H1 (cell line): ENCODE results near the gene GDI2. TPM values are rescaled to one million over a fixed set of nuclear protein-coding genes. Genes with fewer than 3 reads are reported as not detected.

ENCODE experiments used
- CTCF ChIA-PET: fragments of 300-600 bp; sonication (Branson Sonifier 250); formaldehyde crosslinking; loops from one replicate; lab custom pipeline; 2021; ENCODE audit not compliant: partially characterized antibody; lab: Charles Lee
- POLR2A ChIA-PET: fragments of 300-600 bp; sonication (Branson Sonifier 250); formaldehyde crosslinking; loops from one replicate; lab custom pipeline; 2021; ENCODE audit warnings: inconsistent platforms; ENCODE audit not compliant: partially characterized antibody; lab: Charles Lee
- DNase-seq, 2 experiments: peaks; one replicate each; pipeline versions ENCODE4 v3.0.0 to v3.0.0-alpha.2; 2010 to 2022; ENCODE audit warnings: low spot score in 2 of 2, low read depth in 1 of 2, mixed read lengths in 1 of 2
- FAIRE-seq: peaks from 2 replicates; lab custom pipeline; 2011; peaks lifted over from hg19 to GRCh38; lab: Jason Lieb, UNC
- H2AFZ ChIP-seq: 2 replicates; pipeline ENCODE4 v1.8.1; 2012; ENCODE audit warnings: low read length, inconsistent platforms
- H2AK5ac ChIP-seq: 2 replicates; pipeline ENCODE4 v1.6.1; 2013; ENCODE audit warnings: low read depth, low read length
- H2BK120ac ChIP-seq: replicated peaks from 2 replicates; pipeline ENCODE3; 2013; ENCODE audit warnings: low read depth, low read length, inconsistent platforms
- H2BK12ac ChIP-seq: 2 replicates; pipeline ENCODE4 v1.6.1; 2013; ENCODE audit warnings: low read depth, low read length
- H2BK15ac ChIP-seq: 2 replicates; pipeline ENCODE4 v1.6.1; 2013; ENCODE audit warnings: low read length
- H2BK20ac ChIP-seq: 2 replicates; pipeline ENCODE4 v1.6.1; 2013; ENCODE audit warnings: low read length
- H2BK5ac ChIP-seq: 2 replicates; pipeline ENCODE4 v1.6.1; 2013; ENCODE audit warnings: low read depth, low read length
- H3K14ac ChIP-seq: 2 replicates; pipeline ENCODE4 v1.6.1; 2013; ENCODE audit warnings: inconsistent platforms; ENCODE audit not compliant: insufficient read length
- H3K18ac ChIP-seq: 2 replicates; pipeline ENCODE4 v1.6.1; 2013; ENCODE audit warnings: low read length; ENCODE audit errors: extremely low read depth
- H3K23ac ChIP-seq: 2 replicates; pipeline ENCODE4 v1.6.1; 2013; ENCODE audit warnings: inconsistent platforms; ENCODE audit not compliant: insufficient read length
- H3K23me2 ChIP-seq: 2 replicates; pipeline ENCODE4 v1.6.1; 2013; ENCODE audit warnings: low read depth, low read length
- H3K27ac ChIP-seq: 2 replicates; pipeline ENCODE4 v1.6.1; 2011; ENCODE audit warnings: low read depth, low read length, inconsistent platforms
- H3K27me3 ChIP-seq, 4 experiments: replicated peaks in 1 of 4; 1 replicate in 1 of 4; 2 replicates in 3 of 4; pipeline versions ENCODE4 v1.6.1 to v1.8.1; 2011 to 2013; ENCODE audit warnings: low read length in 3 of 4, mild to moderate bottlenecking in 3 of 4, inconsistent platforms in 2 of 4, mixed read lengths in 2 of 4, moderate library complexity in 1 of 4; ENCODE audit not compliant: control insufficient read depth in 3 of 4, insufficient read depth in 3 of 4; ENCODE audit errors: extremely low read depth in 1 of 4
- H3K36me3 ChIP-seq, 4 experiments: 2 replicates each; pipeline versions ENCODE4 v1.6.1 to v1.8.1; 2011 to 2013; ENCODE audit warnings: mild to moderate bottlenecking in 4 of 4, low read length in 3 of 4, moderate library complexity in 2 of 4, control low read depth in 1 of 4, inconsistent platforms in 1 of 4; ENCODE audit not compliant: insufficient read depth in 4 of 4, control insufficient read depth in 2 of 4
- H3K4ac ChIP-seq: replicated peaks from 2 replicates; pipeline ENCODE3; 2013; ENCODE audit warnings: low read length, low read depth, mixed read lengths, inconsistent platforms; ENCODE audit not compliant: insufficient read length
- H3K4me1 ChIP-seq, 4 experiments: replicated peaks in 1 of 4; 1 replicate in 1 of 4; 2 replicates in 3 of 4; pipeline versions ENCODE4 v1.6.1 to v1.8.1; 2011 to 2013; ENCODE audit warnings: low read length in 3 of 4, inconsistent platforms in 2 of 4, mixed read lengths in 1 of 4; ENCODE audit not compliant: insufficient read depth in 4 of 4, control insufficient read depth in 3 of 4
- H3K4me2 ChIP-seq, 2 experiments: 2 replicates each; pipeline versions ENCODE4 v1.6.1 to v1.8.1; 2011 to 2013; ENCODE audit warnings: low read depth in 2 of 2, low read length in 2 of 2, control low read depth in 1 of 2, inconsistent platforms in 1 of 2, mild to moderate bottlenecking in 1 of 2; ENCODE audit not compliant: insufficient read depth in 1 of 2
- H3K4me3 ChIP-seq, 4 experiments: fragments of 200-600, 300-600 bp in 1 of 4; sonication (generic), shearing (Covaris generic), sonication (Bioruptor Twin) in 1 of 4; 2 replicates each; pipeline versions ENCODE4 v1.5.1 to v1.8.1; 2011 to 2016; ENCODE audit warnings: low read length in 4 of 4, low read depth in 3 of 4, control low read depth in 2 of 4, inconsistent platforms in 2 of 4, mild to moderate bottlenecking in 2 of 4, mixed read lengths in 1 of 4, moderate library complexity in 1 of 4; ENCODE audit not compliant: insufficient read depth in 2 of 4; ENCODE audit errors: extremely low read depth in 1 of 4
- H3K56ac ChIP-seq: replicated peaks from 2 replicates; pipeline ENCODE3; 2013; ENCODE audit warnings: low read depth, mild to moderate bottlenecking, mixed read lengths, low read length, inconsistent platforms; ENCODE audit not compliant: insufficient read length
- H3K79me1 ChIP-seq: 2 replicates; pipeline ENCODE4 v1.6.1; 2013; ENCODE audit warnings: low read depth, low read length, control low read depth
- H3K79me2 ChIP-seq, 2 experiments: 2 replicates each; pipeline versions ENCODE4 v1.6.1 to v1.8.1; 2012 to 2013; ENCODE audit warnings: low read length in 2 of 2, mild to moderate bottlenecking in 2 of 2, inconsistent platforms in 1 of 2; ENCODE audit not compliant: insufficient read depth in 2 of 2, control insufficient read depth in 1 of 2
- H3K9ac ChIP-seq, 4 experiments: replicated peaks in 1 of 4; 1 replicate in 1 of 4; 2 replicates in 3 of 4; pipeline versions ENCODE4 v1.6.1 to v1.8.1; 2011 to 2013; ENCODE audit warnings: low read depth in 3 of 4, low read length in 3 of 4, control low read depth in 2 of 4, mild to moderate bottlenecking in 2 of 4, moderate library complexity in 2 of 4, inconsistent platforms in 1 of 4; ENCODE audit errors: extremely low read depth in 1 of 4
- H3K9me3 ChIP-seq, 2 experiments: 2 replicates each; pipeline versions ENCODE4 v1.6.1 to v1.8.1; 2012 to 2013; ENCODE audit warnings: mild to moderate bottlenecking in 2 of 2, moderate library complexity in 2 of 2, control low read depth in 1 of 2, inconsistent platforms in 1 of 2, low read depth in 1 of 2, low read length in 1 of 2, mixed read lengths in 1 of 2; ENCODE audit not compliant: insufficient read depth in 2 of 2
- H4K20me1 ChIP-seq, 2 experiments: replicated peaks in 1 of 2; 2 replicates each; pipeline versions ENCODE3 to v1.8.1; 2011 to 2013; ENCODE audit warnings: inconsistent platforms in 2 of 2, low read length in 2 of 2, mild to moderate bottlenecking in 1 of 2; ENCODE audit not compliant: insufficient read depth in 2 of 2, control insufficient read depth in 1 of 2
- H4K5ac ChIP-seq: 2 replicates; pipeline ENCODE4 v1.6.1; 2013; ENCODE audit warnings: low read length, low read depth, mixed read lengths, inconsistent platforms; ENCODE audit not compliant: insufficient read length
- H4K8ac ChIP-seq: 2 replicates; pipeline ENCODE4 v1.8.0; 2013; ENCODE audit warnings: mild to moderate bottlenecking, moderate library complexity, low read length, inconsistent platforms; ENCODE audit not compliant: insufficient read depth; ENCODE audit errors: extremely low read depth
- H4K91ac ChIP-seq: replicated peaks from 2 replicates; pipeline ENCODE3; 2013; ENCODE audit warnings: low read length, mixed read lengths, inconsistent platforms; ENCODE audit not compliant: insufficient read length
- CHD1 ChIP-seq: IDR thresholded peaks from 2 replicates; pipeline ENCODE4 v1.6.1; 2012; ENCODE audit warnings: low read depth, low read length, improper control_type of control experiment
- CTBP2 ChIP-seq: IDR thresholded peaks from 2 replicates; pipeline ENCODE4 v1.7.0; 2011; ENCODE audit warnings: borderline replicate concordance, mild to moderate bottlenecking, moderate library complexity, mixed read lengths, low read length; ENCODE audit not compliant: insufficient read depth, insufficient read length
- FOSL1 ChIP-seq: IDR thresholded peaks from 2 replicates; pipeline ENCODE4 v1.6.1; 2011; ENCODE audit warnings: mild to moderate bottlenecking, low read depth, low read length, moderate library complexity; ENCODE audit not compliant: insufficient read depth
- GTF2F1 ChIP-seq: IDR thresholded peaks from 2 replicates; pipeline ENCODE4 v1.6.1; 2012; ENCODE audit warnings: low read depth, low read length, improper control_type of control experiment, borderline replicate concordance
- JUND ChIP-seq: IDR thresholded peaks from 2 replicates; pipeline ENCODE4 v1.6.1; 2011; ENCODE audit warnings: mild to moderate bottlenecking, improper control_type of control experiment, low read length
- KDM5A ChIP-seq: fragments of 200-600 bp; IDR thresholded peaks from 2 replicates; pipeline ENCODE4 v1.7.1; 2012; ENCODE audit warnings: mild to moderate bottlenecking, low read length, inconsistent platforms, mixed read lengths
- MAFK ChIP-seq: IDR thresholded peaks from 2 replicates; pipeline ENCODE4 v1.6.1; 2012; ENCODE audit warnings: low read depth, mild to moderate bottlenecking, improper control_type of control experiment, low read length
- NANOG ChIP-seq: IDR thresholded peaks from 2 replicates; pipeline ENCODE4 v1.6.1; 2011; ENCODE audit warnings: low read length, low read depth, mild to moderate bottlenecking, inconsistent platforms; ENCODE audit not compliant: insufficient read depth, poor library complexity, severe bottlenecking
- PHF8 ChIP-seq: fragments of 200-600 bp; sonication (generic); conservative IDR thresholded peaks from 2 replicates; pipeline ENCODE4 v1.7.1; 2012; ENCODE audit warnings: low read depth, mild to moderate bottlenecking, inconsistent platforms, low read length, moderate library complexity
- POLR2A ChIP-seq, 2 experiments: IDR thresholded peaks; 1 replicate in 1 of 2; 2 replicates in 1 of 2; pipeline ENCODE4 v1.6.1; 2011; ENCODE audit warnings: low read depth in 2 of 2, low read length in 2 of 2, mild to moderate bottlenecking in 2 of 2; ENCODE audit errors: control extremely low read depth in 1 of 2
- RBBP5 ChIP-seq: IDR thresholded peaks from 2 replicates; pipeline ENCODE4 v1.7.1; 2012; ENCODE audit warnings: low read depth, mild to moderate bottlenecking, inconsistent platforms, low read length, moderate library complexity, borderline replicate concordance
- RFX5 ChIP-seq: IDR thresholded peaks from 2 replicates; pipeline ENCODE4 v1.6.1; 2011; ENCODE audit warnings: low read depth, low read length, improper control_type of control experiment, borderline replicate concordance
- SIRT6 ChIP-seq: IDR thresholded peaks from one replicate; pipeline ENCODE4 v1.7.1; 2012; ENCODE audit warnings: low read length, inconsistent platforms
- TCF12 ChIP-seq: IDR thresholded peaks from 2 replicates; pipeline ENCODE4 v1.6.1; 2011; ENCODE audit warnings: low read depth, mild to moderate bottlenecking, low read length
- ZNF274 ChIP-seq: IDR thresholded peaks from 2 replicates; pipeline ENCODE4 v1.7.0; 2012; ENCODE audit warnings: low read length, borderline replicate concordance; ENCODE audit errors: extremely low read depth
- WGBS, 2 experiments: shearing (Covaris generic) in 1 of 2; methylation state at CpG; one replicate each; pipeline versions ENCODE4 v1.1.6 to v1.1.7; 2013 to 2015; ENCODE audit warnings: low lambda C conversion rate in 2 of 2, mixed read lengths in 2 of 2, inconsistent platforms in 1 of 2, low coverage in 1 of 2, missing lambda C conversion rate in 1 of 2; ENCODE audit not compliant: insufficient replicate concordance in 2 of 2, insufficient coverage in 1 of 2, insufficient read length in 1 of 2; ENCODE audit errors: extremely low coverage in 1 of 2, missing lambda C conversion rate in 1 of 2; 5-methylcytosine and 5-hydroxymethylcytosine counted together
- polyA plus RNA-seq, 7 experiments: library from polyadenylated mRNA; depleted of rRNA in 3 of 7; stranded (reverse) in 5 of 7; unstranded in 2 of 7; fragments of >200 nt in 5 of 7; fragments of 200-250 nt in 2 of 7; gene quantifications; 1 replicate in 5 of 7; 2 replicates in 1 of 7; 4 replicates in 1 of 7; pipeline versions ENCODE4 v1.2.1 to v1.2.3, GENCODE V29; 2011 to 2013; ENCODE audit warnings: missing spikeins in 2 of 7, mixed read lengths in 2 of 7
- total RNA-seq: library from RNA; stranded (reverse); fragmentation: NEBNext Ultra II Directional; extraction: Animal tissue kit (Norgen Biotek cat#: 25700); gene quantifications from 2 replicates; pipeline ENCODE4 v1.2.1, GENCODE V29; 2021

Gene GDI2
- total and polyA plus RNA-seq, 2 of the 8 experiments (the other 6 are each of a cell fraction or from before 2014, with no cell fraction given), result 168 to 385 TPM

- H2BK120ac ChIP-seq, result no peak overlapping the region
- peaks cover 10 to 16% of the 10 kb centered on the region in 2 experiments for H4K20me1 ChIP-seq
- FAIRE-seq (no peak), DNase-seq (no peak)
- H2BK5ac ChIP-seq, result no peak overlapping the region
- H3K27me3 ChIP-seq, result no peaks in the 10 kb centered on the region
- H4K5ac ChIP-seq, result no peak overlapping the region
- no peak overlapping the region for H4K91ac ChIP-seq
- no peaks in the 10 kb centered on the region for H3K23me2 ChIP-seq
- H2AFZ ChIP-seq, result no peak overlapping the region
- CTCF ChIA-PET, result interaction anchor here (0.7 to 1.4 kb wide), 2 partner anchors 16 to 21 kb away, joined by 3 to 7 read pairs; no protein-coding TSS in a partner anchor
- H3K4me1 ChIP-seq, result no peaks in the 10 kb centered on the region
- no peak overlapping the region for H2AK5ac ChIP-seq
- no peak overlapping the region for H3K23ac ChIP-seq
- no peak overlapping the region for H3K27ac ChIP-seq
- no peak overlapping the region for H3K9ac ChIP-seq
- no peak overlapping the region for H2BK20ac ChIP-seq
- H3K4me3 ChIP-seq, result no peak overlapping the region
- H3K56ac ChIP-seq, result no peak overlapping the region
- H3K4me2 ChIP-seq, result no peak overlapping the region
- H3K14ac ChIP-seq, result no peak overlapping the region
- peaks cover 15 to 91% of the 10 kb centered on the region in 2 experiments for H3K79me2 ChIP-seq
- no peak overlapping the region for H2BK12ac ChIP-seq
- WGBS, 2 experiments, result 86% methylated on average over 3 of the region's 3 CpGs; no CpG with 5 or more reads in 1 of the 2 experiments
- H3K36me3 ChIP-seq, result peaks cover 13 to 33% (median 21%) of the 10 kb centered on the region in 4 experiments; a peak in 7 of 8 replicates
- H2BK15ac ChIP-seq, result no peak overlapping the region
- POLR2A ChIA-PET, result no interaction called here
- no peak overlapping the region for H4K8ac ChIP-seq
- no peak overlapping the region for H3K18ac ChIP-seq
- peaks cover 8% of the 10 kb centered on the region for H3K79me1 ChIP-seq
- H3K4ac ChIP-seq, result no peak overlapping the region
- H3K9me3 ChIP-seq, result no peaks in the 10 kb centered on the region
- TF ChIP-seq POLR2A (IDR thresholded peaks at IDR 0.05; ENCODE audit: control extremely low read depth in 1 of 2, low read depth in 2 of 2, low read length in 2 of 2), result no peak
- TF ChIP-seq JUND, result no peak
- TF ChIP-seq NANOG, result no peak
- no peak for TF ChIP-seq PHF8
- no peak for TF ChIP-seq CTBP2
- TF ChIP-seq RFX5, result no peak
- TF ChIP-seq MAFK, result no peak
- no peak for TF ChIP-seq KDM5A
- no peak for TF ChIP-seq GTF2F1
- no peak for TF ChIP-seq CHD1
- no peak for TF ChIP-seq SIRT6
- TF ChIP-seq FOSL1, result no peak
- TF ChIP-seq RBBP5, result no peak
- TF ChIP-seq TCF12, result no peak
- no peak for TF ChIP-seq ZNF274
These were observed 33.5 kb downstream of the GDI2 start for GRCh38 chr10:5779730-5780129.
